ENCODE measurements around the gene FURIN. TPM values are rescaled to one million over a fixed set of nuclear protein-coding genes. Genes with fewer than 3 reads are reported as not detected.

The FURIN gene
- polyA plus RNA-seq, 1 of the 3 experiments (the other 2 are of a cell fraction): 40.8 TPM

GRCh38 chr15:90857337-90857736 is 11.1 kb upstream of the FURIN start:
- 93% methylated on average over 7 of the region's 8 CpGs for WGBS (ENCODE audit: low lambda C conversion rate)
- no peaks in the 10 kb centered on the region for H4K20me1 ChIP-seq (ENCODE audit: insufficient read depth)
- ChIA-PET POLR2A (no interaction called here), CTCF (interaction anchor here (1.5 kb wide), 1 partner anchor 28 kb away, joined by 8 read pairs; no protein-coding TSS in a partner anchor)
- H3F3A ChIP-seq (replicated peaks; ENCODE audit: insufficient read depth): no peaks in the 10 kb centered on the region
- no peak for TF ChIP-seq REST (IDR thresholded peaks at IDR 0.05; ENCODE audit: low read depth, low read length)
- TF ChIP-seq JUND (IDR thresholded peaks at IDR 0.05): no peak
- no peak for TF ChIP-seq SIN3A (IDR thresholded peaks at IDR 0.05; ENCODE audit: borderline replicate concordance, low read depth, low read length)
- no peak for TF ChIP-seq TEAD4 (IDR thresholded peaks at IDR 0.05; ENCODE audit: borderline replicate concordance, insufficient read depth)
- no peak for TF ChIP-seq MAX (IDR thresholded peaks at IDR 0.05; ENCODE audit: low read depth)
- no peak for TF ChIP-seq TCF12 (IDR thresholded peaks at IDR 0.05)
- no peak for TF ChIP-seq GABPA (IDR thresholded peaks at IDR 0.05; ENCODE audit: low read depth)
- no peak for TF ChIP-seq EZH2phosphoT487 (IDR thresholded peaks at IDR 0.05; ENCODE audit: borderline replicate concordance, low read depth)
- TF ChIP-seq NFIC (IDR thresholded peaks at IDR 0.05; ENCODE audit: borderline replicate concordance): no peak
- TF ChIP-seq, protein P1, sequence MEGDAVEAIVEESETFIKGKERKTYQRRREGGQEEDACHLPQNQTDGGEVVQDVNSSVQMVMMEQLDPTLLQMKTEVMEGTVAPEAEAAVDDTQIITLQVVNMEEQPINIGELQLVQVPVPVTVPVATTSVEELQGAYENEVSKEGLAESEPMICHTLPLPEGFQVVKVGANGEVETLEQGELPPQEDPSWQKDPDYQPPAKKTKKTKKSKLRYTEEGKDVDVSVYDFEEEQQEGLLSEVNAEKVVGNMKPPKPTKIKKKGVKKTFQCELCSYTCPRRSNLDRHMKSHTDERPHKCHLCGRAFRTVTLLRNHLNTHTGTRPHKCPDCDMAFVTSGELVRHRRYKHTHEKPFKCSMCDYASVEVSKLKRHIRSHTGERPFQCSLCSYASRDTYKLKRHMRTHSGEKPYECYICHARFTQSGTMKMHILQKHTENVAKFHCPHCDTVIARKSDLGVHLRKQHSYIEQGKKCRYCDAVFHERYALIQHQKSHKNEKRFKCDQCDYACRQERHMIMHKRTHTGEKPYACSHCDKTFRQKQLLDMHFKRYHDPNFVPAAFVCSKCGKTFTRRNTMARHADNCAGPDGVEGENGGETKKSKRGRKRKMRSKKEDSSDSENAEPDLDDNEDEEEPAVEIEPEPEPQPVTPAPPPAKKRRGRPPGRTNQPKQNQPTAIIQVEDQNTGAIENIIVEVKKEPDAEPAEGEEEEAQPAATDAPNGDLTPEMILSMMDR (IDR thresholded peaks at IDR 0.05): no peak
- no peak for TF ChIP-seq GATA2 (CRISPR knock-in tag; IDR thresholded peaks at IDR 0.05)
- no peak for TF ChIP-seq TAF1 (IDR thresholded peaks at IDR 0.05; ENCODE audit: borderline replicate concordance, low read depth, low read length)
- H3K4me3 ChIP-seq (ENCODE audit: low read depth in 2 of 2, low read length in 1 of 2): no peak overlapping the region
- no peak overlapping the region for H3K27ac ChIP-seq (ENCODE audit: low read depth in 2 of 2, low read length in 1 of 2)
- H3K9me3 ChIP-seq: no peaks in the 10 kb centered on the region
- no peak overlapping the region for H3K9ac ChIP-seq
- no peak overlapping the region for H3K4me2 ChIP-seq
- H3K9me2 ChIP-seq: no peaks in the 10 kb centered on the region
- DNase-seq: no peak
- H3K4me1 ChIP-seq (ENCODE audit: control insufficient read depth in 1 of 2, insufficient read depth in 2 of 2, low read depth in 1 of 2, low read length in 1 of 2): 0 out of 4 replicates have a peak, but pooled peaks cover 0 to 2% of the 10 kb centered on the region in 2 experiments
- H3K36me3 ChIP-seq (replicated peaks in 1 of 2; ENCODE audit: control insufficient read depth in 1 of 2, insufficient read depth in 2 of 2, low read length in 1 of 2): no peaks in the 10 kb centered on the region
- no peak overlapping the region for H2AFZ ChIP-seq (ENCODE audit: low read depth)
- no peaks in the 10 kb centered on the region for H3K27me3 ChIP-seq (ENCODE audit: insufficient read depth)
- H3K79me2 ChIP-seq (ENCODE audit: insufficient read depth): no peaks in the 10 kb centered on the region
